Prostate gland (tissue), 2 donors: ENCODE data around the gene TMA7.

ENCODE experiments used
- CTCF ChIP-seq, 4 experiments: fragments of 200-600 bp in 2 of 4; fragments of 450-650 bp in 2 of 4; sonication (generic) in 2 of 4; IDR thresholded peaks; 1 replicate in 3 of 4; 2 replicates in 1 of 4; pipeline ENCODE4 v1.5.1; 2016 to 2019; ENCODE audit warnings: antibody characterized with exemption in 4 of 4, mild to moderate bottlenecking in 2 of 4, moderate library complexity in 2 of 4
- POLR2A ChIP-seq: fragments of 450-650 bp; IDR thresholded peaks from one replicate; pipeline ENCODE4 v1.6.1; 2016; ENCODE audit warnings: antibody characterized with exemption, mild to moderate bottlenecking

- TF ChIP-seq CTCF (IDR thresholded peaks at IDR 0.05) (no peak), POLR2A (no peak)
Observed at GRCh38 chr3:48413086-48413485, 27.0 kb upstream of the TMA7 start.
